DMS79 (cell line): ENCODE data around the gene CA4.

Experiments
- DNase-seq: peaks from one replicate; lab custom pipeline; 2025; lab: John Stamatoyannopoulos, UW

CA4 gene

DNA sequence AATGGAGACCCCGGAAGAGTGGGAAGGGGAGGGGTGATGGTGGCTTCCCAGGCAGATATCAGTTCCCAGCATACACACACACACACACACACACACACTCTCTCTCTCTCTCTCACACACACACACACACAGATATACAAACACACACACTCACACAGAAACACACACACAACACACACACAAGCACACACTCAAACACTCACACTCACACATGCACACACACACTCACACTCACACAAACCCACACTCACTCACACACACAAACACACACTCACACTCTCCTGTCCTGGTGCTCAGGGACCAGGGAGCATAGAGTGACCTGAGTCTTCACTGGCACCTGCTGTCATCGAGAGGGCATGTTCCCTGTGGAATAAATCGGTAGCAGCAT, 5.6 kb downstream of the CA4 start:
- no peak for DNase-seq

DNA sequence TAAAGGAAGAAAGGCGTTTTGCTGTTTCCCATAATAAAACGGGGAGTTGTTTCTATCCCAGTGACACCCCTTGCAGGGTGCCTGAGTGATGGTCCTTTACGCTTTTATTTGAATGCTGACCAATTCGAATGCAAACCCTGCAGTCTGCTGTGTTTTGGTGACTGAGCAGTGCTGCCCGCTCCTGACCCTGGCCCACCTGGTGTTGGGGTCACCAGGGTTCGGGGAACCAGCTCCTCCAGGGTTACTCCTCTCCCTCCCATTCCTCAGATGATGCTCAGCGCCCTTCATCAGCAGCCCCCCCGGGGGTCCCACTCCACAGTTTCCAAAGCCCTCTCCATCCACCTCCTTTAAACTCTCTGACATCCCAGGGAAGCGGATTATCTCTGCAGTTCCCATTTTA, 6.0 kb downstream of the CA4 start:
- no peak for DNase-seq

DNA sequence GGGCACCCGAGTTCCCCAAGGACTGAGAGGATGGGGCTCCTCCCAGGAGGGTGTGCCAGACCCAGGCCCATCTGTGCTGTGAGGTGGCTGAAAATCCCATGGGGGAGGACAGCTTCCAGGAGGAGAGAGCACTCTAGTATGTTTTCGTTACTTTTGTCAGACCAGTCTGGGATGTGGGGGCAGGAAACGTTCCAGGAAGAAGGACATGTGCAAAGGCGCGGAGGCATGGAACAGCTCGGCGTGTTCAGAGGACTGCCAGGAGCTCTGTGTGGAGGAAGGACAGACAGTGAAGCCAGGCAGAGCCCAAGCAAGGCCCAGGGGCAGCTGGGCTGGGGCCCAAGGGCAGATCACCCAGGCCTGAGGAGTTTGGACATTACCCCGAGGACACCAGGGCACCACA, 7.0 kb downstream of the CA4 start:
- no peak for DNase-seq

DNA sequence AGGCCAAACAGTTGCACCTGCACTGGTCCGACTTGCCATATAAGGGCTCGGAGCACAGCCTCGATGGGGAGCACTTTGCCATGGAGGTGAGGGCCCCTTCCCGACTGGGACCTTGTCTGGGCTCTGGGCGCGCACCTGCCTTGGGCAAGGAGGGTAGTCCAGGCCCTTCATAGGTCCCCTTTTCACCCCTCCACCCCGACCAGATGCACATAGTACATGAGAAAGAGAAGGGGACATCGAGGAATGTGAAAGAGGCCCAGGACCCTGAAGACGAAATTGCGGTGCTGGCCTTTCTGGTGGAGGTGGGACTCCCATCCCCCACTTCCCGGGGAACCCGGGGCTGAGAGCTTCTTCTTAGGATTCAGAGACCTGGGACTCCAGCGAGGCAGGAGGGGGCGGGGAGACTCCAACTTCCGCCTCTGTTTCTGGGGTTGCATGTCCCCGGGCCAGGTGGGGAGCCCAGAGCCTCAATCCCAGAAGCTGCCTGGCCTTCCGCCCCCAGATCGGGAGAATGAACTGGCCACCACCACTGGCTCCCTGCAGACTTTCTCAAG, 7.8 kb downstream of the CA4 start:
- no peak for DNase-seq

DNA sequence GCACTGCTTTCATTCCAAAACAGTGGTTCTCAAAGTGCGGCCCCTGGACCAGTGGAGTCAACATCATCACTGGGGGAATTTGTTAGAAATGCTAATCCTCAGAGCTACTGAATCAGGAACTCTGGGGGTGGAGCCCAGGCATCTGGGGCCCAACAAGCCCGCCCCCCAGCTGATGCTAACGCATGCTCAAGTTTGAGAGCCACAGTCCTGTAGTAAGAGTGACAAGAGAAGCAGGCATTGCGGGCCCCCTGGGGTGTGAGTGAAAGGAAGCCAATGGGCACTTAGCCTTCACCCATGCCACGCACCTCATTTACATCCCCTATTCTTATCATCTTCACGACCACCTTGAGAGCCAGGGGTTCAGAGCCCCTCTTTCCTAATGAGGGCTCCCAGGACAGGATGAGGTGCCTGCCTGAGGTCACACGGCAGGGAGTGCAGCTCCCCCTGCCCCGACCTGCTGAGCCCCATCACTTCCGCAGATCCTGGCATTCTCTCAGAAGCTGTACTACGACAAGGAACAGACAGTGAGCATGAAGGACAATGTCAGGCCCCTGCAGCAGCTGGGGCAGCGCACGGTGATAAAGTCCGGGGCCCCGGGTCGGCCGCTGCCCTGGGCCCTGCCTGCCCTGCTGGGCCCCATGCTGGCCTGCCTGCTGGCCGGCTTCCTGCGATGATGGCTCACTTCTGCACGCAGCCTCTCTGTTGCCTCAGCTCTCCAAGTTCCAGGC, 9.1 kb downstream of the CA4 start:
- DNase-seq = no peak

DNA sequence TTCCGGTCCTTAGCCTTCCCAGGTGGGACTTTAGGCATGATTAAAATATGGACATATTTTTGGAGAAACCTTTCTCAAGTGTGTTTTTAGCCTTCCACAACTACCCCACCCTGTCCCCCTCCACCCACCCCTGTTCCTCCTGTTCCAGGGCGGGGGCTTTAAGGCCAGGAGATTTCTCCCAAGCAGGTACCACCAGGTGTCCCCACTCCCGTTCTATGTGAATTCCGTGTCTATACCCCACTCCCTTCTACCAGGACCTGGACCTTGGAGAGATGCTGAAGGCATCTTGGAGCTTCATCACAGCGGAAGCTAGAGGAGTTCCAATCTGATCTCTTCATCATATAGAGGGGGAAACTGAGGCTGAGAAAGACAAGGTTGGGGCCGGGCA, 9.7 kb downstream of the CA4 start:
- no peak for DNase-seq

DNA sequence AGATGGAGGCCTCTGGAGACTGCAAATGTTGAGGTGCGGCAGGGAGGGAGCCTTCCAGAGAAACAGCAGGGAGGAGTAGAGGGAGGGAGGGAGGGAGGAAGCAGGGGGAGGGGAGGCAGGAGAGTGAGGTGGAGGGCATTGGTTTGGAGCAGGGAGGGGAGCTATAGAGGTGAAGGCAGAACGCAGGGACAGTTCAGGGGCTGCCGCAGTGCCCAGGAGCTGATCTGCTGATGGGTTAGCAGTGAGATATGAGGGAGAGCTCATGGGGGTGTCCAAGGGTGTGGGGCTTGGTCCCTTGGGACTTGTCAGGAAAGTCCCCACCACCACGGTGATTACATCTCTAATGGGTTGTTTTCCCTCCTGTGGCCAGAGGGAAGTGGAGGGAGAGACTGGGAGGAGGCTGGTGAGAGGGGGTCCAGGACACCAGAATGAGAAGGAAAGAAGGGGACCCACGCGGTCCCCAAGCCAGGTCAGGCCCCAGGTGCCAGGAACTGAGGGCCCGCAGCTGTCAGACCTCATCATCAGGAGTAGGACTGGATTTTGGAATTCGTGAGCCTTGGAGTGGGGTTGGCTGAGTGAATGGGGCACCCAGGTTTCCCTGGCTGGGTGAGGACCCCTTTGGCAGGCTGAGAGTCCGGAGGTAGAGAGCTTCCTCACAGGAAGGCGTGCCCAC, 11.2 kb downstream of the CA4 start:
- no peak for DNase-seq

DNA sequence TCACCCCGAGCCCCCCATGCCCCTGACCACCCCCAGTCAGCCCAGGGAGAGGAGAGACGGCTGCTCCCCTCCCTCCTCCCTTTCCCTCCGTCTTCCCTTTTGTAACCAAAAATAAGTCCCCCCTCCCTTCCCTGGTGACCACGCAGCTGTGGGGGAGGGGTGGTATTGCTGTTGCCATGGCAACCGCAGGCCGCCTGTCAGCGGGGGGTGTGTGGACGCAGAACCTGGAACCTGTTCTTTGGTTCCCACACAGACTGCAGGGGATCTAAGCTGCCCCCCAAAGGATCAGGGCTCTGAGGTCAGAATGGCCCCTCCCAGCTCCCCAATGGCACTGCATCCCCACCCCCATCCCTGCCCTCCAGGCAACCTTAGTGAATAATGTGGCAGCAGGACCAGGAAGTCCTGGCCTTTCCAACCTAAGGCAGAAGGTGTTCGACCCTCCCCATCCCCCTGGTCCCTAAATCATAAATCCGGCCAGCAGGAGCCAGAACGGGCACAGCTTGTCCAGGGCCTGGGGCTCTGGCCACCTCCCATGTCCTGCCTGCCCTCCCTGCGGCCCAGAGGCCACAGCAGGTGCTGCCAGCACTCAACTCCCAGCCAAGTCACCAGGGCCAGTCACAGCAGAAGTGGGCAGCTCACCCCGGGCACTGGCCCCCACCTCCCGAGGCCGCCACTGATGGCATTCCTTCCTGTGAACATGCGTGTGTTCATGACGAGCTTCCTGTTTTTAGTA, 12.0 kb downstream of the CA4 start:
- DNase-seq = no peak

DNA sequence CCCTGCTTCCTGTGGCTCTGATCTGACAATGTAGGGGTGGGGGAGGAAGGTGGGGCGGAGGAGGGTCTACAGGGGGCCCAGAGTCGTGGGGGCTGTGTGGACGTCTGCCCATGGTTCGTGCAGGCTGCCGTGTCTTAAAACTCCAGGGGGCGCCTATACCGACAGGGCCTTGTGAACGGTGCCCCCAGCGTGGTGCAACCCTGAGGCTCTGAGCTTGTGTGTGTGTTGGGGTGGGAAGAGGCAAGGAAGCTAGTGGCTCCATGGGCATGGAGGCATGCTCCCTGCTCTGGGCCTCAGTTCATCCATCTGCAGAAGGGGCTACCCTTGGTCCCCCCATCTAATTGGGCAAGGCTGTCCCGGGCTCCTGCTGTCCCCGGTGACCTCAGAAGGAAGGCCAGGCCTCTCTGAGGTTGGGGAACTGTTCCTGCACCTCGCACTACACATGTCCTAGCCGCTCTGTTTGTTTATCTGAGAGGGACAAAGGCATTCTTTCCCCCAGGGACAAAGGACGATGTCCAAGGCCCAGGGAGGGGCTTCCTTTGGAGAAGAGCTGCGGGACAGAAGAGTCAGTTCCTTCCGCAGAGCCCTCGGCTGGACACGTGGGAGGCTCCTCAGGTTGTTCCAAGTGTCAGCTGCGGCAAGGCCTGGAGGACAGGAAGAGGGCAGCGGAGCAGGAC, 13.5 kb downstream of the CA4 start:
- no peak for DNase-seq

DNA sequence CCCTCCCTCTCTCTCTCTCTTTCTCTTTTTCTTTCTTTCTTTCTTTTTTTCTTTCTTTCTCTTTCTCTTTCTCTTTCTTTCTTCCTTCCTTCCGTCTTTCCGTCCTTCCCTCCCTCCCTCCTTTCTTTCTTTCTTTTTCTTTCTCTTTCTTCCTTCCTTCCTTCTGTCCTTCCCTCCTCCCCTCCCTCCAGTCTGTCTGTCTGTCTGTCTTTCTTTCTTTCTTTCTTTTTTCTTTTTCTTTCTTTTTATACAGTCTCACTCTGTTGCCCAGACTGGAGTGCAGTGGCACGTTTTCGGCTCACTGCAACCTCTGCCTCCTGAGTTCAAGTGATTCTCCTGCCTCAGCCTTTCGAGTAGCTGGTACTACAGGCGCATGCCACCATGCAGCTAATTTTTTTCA, 14.4 kb downstream of the CA4 start:
- no peak for DNase-seq

DNA sequence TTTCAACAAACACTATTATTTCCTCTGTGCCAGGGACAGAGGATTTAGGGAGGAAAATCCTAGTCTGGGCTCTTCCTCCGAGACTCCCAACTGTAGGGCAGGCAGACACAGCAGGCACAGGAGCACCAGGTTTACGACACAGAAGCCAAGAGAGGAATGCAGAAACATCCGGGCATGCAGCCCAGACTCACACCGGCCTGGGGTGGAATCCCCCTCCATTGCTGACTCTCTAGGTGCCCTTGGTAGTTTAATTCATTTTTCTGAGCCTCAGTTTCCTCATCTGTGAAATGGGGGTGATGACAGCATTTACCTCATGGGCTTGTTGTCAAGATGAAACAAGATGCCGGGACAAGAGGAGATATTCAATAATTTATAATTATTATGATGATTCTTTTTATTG, 14.9 kb downstream of the CA4 start:
- DNase-seq = no peak

DNA sequence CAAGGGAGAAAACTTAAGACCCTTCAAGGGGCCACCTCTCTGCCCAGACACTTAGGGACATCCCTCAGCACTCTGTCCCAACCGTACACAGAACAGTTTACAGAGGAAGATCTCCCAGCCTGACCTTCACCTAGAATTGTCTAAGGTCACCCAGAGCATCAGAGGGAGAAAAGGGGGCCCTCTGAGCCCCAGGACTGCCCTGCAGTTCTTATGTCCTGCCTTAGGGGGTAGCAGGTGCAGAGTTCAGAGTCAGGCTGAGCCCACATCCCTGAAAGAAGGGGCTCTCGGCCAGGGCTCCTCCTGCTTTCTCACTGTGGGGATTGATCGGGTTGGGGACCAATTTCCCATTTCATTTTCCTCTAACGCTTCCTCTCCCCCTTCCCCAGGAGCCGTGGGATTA, 15.4 kb downstream of the CA4 start:
- no peak for DNase-seq

DNA sequence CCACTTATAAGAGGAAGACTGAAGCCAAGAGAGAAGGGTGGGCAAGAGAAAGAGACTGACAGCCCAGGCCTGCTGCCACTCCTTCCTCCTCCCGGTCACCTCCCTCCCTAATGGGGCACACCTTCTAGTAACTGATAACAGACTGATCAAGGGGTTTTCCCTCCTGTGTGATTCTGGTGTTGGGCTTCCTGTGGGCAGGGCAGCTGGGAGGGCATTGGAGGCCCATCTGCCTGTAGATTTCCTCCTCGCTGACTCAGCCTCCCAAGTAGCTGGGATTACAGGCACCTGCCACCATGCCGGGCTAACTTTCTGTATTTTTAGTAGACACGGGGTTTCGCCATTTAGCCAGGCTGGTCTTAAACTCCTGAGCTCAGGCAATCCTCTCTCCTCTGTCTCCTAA, 16.2 kb downstream of the CA4 start:
- no peak for DNase-seq

DNA sequence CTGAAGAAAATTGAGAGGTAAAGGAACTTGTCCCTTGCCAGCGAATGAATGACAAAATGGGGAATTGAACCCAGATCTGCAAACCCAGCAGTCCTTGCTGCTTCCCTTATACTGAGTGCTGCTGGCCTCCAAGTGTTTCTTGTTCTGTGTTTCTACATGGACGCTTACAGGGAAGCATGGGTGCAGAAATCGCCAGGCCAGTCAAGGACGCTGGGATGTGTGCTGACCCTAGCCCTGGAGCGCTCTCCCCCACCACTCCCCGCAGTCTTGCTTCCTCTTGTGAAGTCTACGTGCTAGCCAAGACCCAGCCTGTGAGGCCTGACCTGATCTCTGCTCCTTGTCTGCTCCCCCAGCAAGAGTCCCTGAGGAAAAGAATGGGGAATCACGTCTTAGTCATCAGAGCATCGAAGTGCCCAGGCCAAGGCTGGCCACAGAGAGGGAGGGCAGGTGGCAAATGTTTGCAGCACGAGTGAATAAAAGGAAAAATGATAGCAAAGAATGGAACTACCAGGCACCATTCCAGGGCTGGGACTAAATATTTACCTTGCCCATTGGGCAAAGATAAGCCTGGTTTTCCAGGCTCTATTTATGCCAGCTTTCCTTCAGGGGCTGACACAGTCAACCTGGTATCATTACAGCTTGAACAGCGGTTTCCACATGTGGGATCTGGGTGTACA, 17.4 kb downstream of the CA4 start:
- no peak for DNase-seq

DNA sequence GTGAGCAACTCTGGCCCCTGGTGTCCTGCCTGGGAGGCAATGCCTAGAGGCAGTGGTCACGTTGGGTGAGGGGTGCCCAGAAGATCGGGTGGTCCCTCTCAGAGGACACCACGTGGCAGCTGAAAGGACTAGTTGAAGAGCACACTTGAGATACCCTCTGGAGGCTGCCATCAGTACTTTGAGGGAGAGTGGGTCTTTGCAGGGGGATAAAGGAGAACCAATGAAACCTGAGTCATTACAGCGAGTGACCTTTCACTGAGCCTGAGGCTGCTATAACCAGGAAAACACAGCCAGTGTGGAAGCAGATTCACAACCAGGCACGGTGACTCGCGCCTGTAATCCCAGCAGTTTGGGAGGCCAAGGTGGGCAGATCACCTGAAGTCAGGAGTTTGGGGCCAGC, 18.9 kb downstream of the CA4 start:
- DNase-seq = no peak

DNA sequence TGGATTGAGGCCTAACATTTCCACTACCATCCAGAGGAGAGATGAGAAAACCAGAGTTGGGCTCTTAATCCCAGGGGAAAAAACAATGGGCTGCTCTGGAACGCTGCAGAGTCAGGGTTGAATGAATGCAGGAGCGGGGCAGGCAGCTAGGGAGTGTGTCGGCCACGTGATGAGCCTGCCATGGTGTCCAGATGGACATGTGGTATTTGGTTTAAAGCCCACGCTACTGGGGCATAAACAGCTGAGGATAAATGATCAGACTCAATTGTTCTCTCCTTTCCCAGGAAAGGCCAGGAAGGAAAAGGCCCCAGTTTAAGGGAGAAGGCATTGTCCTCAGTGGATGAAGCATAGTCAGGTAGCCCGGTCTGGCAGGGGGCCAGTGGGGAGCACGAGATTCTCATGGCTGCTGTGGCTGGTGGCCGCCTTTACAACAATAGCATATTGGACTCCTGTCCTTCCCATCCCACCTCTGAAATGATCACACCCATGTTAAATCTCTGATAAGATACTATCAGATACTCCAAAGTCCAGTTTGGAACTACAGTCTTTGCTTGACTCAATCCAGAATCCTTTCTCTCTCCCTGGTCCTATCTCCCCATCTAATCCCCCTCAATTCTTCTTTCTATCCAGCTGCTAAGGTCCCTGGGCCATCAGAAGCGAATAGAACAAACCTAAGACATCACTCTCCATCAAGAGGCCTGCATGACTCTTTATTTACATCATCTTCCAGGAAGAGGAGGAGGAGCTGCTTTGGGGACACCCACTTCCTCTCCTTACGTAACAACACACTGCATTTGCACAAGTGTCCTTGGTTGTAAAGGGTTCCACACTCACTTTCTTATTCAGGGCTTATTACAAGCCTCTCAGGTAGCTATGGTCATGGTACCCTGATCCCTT, 20.4 kb downstream of the CA4 start:
- DNase-seq = no peak

DNA sequence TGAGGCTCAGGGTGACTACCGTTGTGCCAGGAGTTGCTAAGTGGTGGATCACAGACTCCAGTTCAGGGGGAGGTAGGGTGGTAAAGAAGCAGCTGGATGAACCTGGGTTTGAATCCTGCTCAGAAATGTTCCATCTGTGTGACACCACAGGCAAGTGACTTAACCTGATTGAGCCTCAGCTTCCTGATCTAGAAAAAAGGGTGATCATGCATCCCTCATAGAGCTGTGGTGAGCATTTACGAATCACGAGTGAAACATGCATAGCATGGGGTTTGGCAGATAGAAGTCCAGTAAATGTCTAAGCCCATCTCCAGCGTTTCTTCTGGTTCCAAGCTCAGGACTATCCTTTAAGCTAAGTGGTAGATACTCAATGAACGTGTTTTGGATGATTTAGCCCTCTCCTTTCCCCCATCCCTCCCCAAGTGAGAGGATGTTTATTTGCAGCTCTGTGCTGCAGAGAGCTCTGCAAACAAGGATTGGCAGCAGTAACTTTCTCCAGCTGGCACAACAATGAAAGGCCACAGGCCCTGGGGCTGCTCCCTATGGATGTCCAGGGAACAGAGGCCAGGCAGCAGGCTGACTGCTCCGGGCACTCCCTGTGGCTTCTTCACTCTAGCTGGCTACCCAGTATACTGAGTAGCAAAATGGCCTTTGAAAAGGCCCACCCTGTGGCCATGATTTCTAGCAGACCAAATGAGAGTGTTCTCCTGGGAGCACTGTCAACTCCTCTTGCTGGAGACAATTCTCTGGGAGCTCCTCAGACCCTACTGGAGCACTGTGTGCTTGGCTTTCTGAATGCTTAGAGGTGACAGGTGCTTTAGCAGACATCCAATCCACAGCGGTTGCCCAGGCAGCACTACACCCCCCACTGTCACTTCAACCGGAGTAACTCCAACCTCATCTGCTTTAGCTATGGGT, 21.3 kb downstream of the CA4 start:
- DNase-seq = no peak

DNA sequence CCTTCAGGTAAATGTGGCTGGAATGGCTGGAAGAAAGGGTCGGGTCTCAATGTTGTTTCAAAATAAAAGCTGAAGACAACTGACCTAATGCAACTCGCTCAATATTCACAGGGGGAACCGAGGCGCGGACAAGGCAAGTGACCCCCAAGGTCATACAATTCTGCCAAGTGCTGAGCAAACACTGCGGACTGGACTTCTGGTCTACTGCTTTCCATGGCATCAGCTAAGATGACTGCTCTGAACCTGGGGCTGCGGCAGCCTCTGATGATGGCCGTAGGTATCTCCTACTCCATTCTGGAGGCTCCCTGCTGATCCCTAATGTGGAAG, 21.9 kb downstream of the CA4 start:
- DNase-seq = no peak

DNA sequence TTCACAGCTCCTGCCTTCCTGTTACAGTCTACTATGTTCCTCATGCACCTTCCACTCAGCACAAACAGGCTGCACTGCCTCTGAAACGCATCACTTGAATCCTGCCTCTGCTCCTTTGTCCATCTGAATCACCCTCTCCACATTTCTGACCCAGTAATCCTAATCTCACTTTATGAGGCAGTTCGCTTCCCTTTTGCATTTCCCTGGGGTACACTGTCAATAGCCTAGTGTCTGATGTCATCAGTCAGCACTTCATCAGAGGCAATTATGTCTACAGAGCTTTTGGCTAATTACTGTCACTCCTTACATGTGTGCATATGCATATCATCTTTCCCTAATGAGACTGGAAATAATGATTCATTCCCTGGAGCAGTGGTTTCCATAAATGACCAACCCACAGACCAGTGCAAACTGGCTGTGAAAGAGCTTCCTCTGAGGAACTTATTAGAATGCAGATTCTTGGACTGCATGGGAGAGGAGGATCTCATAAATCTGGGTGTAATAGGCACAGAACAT, 23.6 kb downstream of the CA4 start:
- no peak for DNase-seq

DNA sequence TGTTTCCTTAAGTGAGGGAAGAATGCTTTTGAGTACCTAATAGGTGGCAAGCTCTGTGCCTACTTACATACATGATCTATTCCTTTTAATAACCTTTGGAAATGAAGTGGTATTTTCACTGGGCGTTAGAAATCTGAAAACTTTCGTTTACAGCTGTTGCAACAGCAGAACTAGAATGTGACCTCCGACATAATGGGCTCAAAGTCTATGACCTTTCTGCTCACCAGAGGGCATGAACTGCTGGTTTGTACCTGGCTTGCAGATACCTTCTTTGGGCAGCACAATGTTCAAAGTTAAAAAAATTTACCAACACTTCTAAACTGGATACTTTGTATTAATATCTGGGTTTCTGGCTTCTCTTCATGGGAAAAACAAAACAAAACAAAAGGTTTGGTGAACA, 24.3 kb downstream of the CA4 start:
- no peak for DNase-seq
